Ureter (tissue), 1 donor: ENCODE data around the gene TRPV6. TPM values are rescaled to one million over a fixed set of nuclear protein-coding genes. Genes with fewer than 3 reads are reported as not detected.

Experiments used
- DNase-seq: peaks from one replicate; pipeline ENCODE4 v3.0.0-alpha.2; 2020; ENCODE audit warnings: low spot score
- total RNA-seq: library from RNA; stranded (reverse); gene quantifications from one replicate; pipeline ENCODE4 v1.2.4, GENCODE V29; 2023
- donor health status: DM: yes; HTN: yes; CAD: no.

Gene TRPV6
- total RNA-seq, 1 donor from 2014 or later, result 27.7 TPM

DNA sequence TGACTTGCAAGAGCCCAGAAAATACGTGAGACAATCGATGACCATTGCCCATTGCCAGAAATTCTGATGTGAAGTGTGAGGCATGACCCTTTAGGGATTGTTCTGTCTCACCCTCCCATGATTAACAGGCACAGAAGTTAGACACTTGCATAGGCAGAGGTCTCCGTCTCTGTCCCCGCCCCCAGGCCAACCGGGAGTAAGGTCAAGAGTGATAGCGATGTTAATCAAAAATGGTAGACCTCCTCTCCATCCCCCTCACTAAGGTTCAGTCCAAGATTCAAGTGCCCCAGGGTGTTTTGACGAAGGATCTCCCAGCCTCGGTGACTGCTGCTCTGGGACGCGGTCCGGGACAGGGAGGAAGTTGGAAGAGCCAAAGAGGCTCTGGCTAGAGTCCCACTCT lies 22.7 kb upstream of the TRPV6 start:
- DNase-seq, result peak; percentile 20

DNA sequence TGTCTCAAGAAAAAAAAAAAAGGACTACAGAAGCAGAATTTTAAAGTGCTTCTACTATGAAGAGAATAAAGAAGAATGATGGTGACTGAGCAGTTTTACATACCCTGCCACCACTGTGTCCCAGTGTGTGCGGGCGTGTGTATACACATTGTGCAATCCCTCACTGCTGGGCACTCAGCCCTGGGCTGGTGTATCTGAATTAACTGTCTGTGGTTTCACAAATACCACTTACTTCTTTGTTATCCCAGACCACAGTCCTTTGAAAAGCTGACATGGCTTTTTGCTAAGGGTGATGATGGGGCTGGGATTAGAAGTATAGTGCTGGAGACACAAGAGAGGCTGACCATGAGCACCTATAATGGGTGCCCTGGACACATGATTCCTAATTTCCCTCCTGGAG lies 21.1 kb upstream of the TRPV6 start:
- no peak for DNase-seq

DNA sequence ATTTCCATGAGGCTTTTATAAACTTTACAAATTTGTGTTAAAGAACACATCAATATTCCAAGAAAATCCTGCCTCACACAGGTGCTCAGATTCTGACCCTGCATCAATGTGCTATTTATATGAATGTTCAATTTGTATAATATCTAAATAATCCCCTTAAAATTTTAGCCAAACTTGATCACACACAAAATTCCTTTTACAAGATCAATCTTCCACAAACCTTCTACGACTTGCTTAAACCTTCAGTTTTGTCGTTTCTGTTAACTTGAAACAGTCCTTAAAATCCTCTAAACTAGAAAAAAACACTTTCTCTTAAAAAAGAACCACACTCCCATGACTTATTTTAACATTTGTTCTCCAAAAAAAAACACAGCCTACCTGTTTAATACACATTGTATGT lies 20.2 kb upstream of the TRPV6 start:
- DNase-seq, result no peak

DNA sequence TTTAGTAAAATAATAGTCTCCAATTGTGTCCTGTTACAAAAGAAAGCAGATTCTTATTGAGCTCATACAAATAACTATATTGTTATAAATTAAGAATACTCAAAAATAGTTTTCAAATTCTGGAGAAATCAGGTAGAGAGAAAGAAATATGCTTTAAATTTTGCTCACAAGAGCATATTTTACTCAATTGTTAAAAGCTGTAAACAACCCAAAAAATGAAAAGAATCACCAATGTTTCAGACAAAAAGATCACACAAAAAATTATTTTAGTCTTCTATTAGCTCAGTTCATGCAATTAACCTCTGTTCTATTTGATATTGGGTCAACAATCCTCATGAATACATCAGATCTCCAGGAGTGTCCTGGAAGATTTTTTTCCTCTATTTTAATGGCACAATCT lies 18.6 kb upstream of the TRPV6 start:
- DNase-seq, result no peak

- no peak for DNase-seq
These were observed 16.1 kb upstream of the TRPV6 start for GRCh38 chr7:142901426-142902259.

GRCh38 chr7:142899661-142900060 lies 14.1 kb upstream of the TRPV6 start:
- DNase-seq, result no peak

DNA sequence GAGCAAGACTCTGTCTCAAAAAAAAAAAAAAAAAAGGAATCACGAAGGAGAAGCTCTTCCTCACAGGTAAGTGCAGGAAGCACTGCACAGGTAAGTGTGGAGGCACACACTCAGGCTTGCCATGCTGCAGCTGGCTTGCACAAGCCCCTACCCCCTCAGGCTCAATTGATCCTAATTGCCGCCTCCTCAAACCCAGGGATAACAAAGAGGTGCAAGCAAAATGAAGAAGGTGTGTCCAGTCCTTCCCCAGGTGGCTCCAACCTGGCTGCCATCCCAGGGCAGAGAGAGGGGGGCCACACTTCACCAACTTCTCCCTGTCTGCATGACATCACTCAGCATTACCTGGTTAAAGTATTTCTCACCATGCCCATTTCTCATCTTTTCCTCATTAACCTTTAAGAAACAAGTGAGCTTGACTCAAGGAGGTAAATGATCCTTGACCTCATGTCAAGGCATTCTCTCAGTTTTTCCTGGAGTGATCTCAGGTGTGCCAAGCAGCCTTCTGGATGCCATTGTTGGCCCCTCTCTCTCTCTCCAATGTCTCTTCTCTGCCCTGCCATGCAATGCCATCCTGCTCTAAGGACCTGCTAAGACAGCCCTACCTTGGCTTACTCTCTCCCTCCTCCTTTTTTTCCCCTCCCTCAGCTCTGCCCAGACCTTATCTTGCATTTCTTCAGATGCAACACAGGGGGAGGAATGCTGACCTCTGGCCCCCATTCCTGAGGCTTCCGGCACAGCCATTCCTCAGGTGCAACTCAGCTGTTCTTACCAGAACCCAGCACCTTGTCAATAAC lies 13.0 kb upstream of the TRPV6 start:
- peak; percentile 40 for DNase-seq

- DNase-seq, result peak; percentile 29
These were observed 12.1 kb upstream of the TRPV6 start for GRCh38 chr7:142897691-142898090.

- peak; percentile 10 for DNase-seq
These were observed 11.3 kb upstream of the TRPV6 start for GRCh38 chr7:142896741-142897379.

GRCh38 chr7:142896151-142896550 lies 10.6 kb upstream of the TRPV6 start:
- peak; percentile 18 for DNase-seq

DNA sequence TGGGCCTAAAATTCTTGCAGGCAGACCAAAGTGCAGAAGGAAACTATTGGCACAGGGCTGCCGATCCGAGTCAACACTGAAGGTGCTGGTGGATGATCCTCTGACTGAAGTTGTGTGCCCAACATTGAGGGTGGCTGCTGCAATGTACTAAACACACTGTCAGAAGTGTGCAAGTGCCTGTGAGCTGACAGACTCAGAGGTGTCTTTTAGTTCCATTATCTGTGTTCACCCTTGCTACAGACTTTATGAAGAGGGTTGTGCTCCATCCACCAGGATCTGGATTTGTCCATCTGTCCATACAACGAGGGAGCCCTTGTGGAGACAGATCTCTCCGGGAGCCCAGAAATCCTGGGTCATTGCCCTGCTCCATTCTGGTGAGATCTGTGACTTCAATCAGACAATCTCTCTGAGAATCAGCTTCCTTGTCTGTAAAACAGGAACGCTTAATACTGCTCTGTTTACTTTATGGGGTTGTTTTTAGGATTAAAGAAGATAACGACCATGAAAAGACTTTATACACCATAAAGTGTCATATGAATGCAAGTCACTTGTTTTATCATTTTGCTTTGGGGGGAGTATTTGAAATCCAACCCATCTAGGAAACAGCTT lies 9.5 kb upstream of the TRPV6 start:
- peak; percentile 35 for DNase-seq

DNA sequence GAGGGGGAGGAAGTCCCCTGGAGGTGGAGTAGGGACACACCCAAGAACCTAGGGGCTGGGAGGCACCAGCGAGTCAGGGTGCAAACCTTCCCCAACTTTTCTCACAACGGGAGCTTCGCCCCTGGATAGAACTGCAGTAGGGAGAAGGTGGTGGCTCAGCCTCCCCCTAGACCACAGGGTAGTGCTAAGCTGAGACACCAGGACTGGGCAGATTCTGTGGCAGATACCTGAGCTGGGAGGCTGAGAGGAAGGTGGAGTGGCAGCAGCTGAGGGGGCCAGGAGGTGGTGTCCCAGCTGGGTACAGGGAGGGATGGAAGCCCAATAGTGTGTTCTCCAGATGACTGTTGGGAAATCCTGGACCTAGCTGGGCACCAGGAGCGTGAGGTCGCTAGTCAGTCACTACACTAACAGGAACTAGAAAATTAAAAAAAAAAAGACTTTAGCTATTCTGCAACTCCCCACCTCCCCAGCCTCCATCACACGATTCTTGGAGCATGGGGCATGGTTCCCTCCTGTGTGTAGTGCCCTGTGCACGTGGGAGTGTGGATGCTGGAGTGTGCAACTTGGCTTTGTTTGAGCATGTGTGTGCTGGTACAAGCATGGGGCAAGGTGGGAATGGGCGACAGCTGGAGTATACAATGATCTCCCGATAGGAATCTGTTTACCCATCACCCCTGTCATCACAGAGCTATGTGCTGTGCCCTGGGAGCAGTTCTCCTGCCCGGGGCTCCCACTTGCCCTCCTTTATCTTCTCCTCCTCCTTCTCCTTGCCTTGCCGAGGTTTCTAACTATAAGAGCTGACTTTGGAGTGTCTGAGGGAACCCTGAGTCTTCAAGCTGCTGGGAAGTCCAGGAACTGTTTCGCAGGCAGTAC lies 8.8 kb upstream of the TRPV6 start:
- peak; percentile 25 for DNase-seq

GRCh38 chr7:142892951-142893350 lies 7.4 kb upstream of the TRPV6 start:
- DNase-seq, result no peak

DNA sequence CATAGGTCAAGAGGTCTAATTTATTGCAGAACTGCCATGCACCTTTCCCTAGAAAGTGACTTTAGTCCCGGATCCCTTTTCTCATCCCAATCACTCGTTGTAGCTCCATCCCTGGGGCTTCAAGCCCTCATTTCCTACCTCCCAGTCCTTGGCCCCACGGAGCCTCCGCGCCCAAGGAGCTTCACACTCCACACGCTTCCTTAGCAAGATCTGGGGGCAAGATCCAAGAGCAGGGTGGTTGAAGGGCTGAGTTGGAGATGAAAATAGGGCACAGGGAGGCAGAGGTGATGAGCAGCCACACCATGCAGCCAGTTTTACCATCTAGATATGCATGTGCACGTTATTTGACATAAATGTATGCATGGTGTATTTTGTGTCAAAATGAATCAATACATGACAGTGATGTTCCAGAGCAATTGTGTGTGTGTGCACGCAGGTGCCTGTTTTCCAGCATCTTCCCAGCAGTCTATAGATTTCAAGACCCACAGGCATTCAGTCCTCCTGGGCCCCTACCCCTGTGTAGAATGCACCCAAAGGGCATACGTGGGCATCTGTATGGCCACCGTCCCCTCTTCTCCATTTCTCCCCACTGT lies 6.0 kb upstream of the TRPV6 start:
- peak; percentile 32 for DNase-seq

- DNase-seq, result peak; percentile 12
These were observed 5.4 kb upstream of the TRPV6 start for GRCh38 chr7:142890874-142891485.

GRCh38 chr7:142889816-142890215 lies 4.3 kb upstream of the TRPV6 start:
- peak; percentile 25 for DNase-seq

- DNase-seq, result peak; percentile 17
These were observed 1.9 kb upstream of the TRPV6 start for GRCh38 chr7:142887282-142888015.

GRCh38 chr7:142886866-142887265 lies 1.3 kb upstream of the TRPV6 start:
- DNase-seq, result peak; percentile 22

DNA sequence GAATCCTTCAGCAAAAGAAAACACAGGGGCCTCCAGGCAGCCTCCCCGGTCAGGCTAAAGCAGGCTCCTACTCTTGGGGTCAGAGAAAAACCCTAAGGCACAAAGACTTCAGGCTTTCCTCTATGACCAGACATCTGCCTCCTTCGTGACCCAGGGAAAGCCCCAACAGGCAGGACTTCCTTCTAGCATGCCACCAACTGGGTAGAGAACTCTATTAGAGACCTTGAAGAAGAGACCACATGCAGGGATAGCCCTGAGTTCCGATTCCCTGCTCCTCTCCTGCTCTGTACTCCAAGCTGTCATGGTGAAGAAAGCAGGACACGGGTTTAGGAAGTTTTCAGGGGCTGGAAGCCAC lies 1.3 kb downstream of the TRPV6 start:
- peak; percentile 15 for DNase-seq
